Neutrophil (primary cell): ENCODE measurements around the gene PRDM16.

Source experiments
- H3K27ac ChIP-seq: fragments of 200-600 bp; sonication (generic); 2 replicates; pipeline ENCODE4 v1.5.1; 2016; ENCODE audit warnings: mild to moderate bottlenecking, moderate library complexity
- H3K27me3 ChIP-seq: fragments of 200-600 bp; sonication (generic); 2 replicates; pipeline ENCODE4 v1.6.0; 2016; ENCODE audit warnings: mild to moderate bottlenecking
- H3K36me3 ChIP-seq: fragments of 200-600 bp; sonication (generic); 2 replicates; pipeline ENCODE4 v1.5.1; 2017
- H3K4me1 ChIP-seq, 2 experiments: fragments of 200-600 bp in 1 of 2; sonication (generic) in 1 of 2; 1 replicate in 1 of 2; 2 replicates in 1 of 2; pipeline versions ENCODE4 v1.5.1 to v1.6.1; 2013 to 2016; ENCODE audit warnings: low read depth in 1 of 2, low read length in 1 of 2, mild to moderate bottlenecking in 1 of 2, moderate library complexity in 1 of 2; ENCODE audit not compliant: control insufficient read depth in 1 of 2, insufficient read depth in 1 of 2
- H3K4me3 ChIP-seq, 2 experiments: fragments of 200-600 bp in 1 of 2; sonication (generic) in 1 of 2; 1 replicate in 1 of 2; 2 replicates in 1 of 2; pipeline ENCODE4 v1.5.1; 2013 to 2016; ENCODE audit warnings: low read depth in 1 of 2, low read length in 1 of 2, mild to moderate bottlenecking in 1 of 2, moderate library complexity in 1 of 2
- H3K9me3 ChIP-seq: fragments of 200-600 bp; sonication (generic); 2 replicates; pipeline ENCODE4 v1.5.1; 2016
- CTCF ChIP-seq: fragments of 200-600 bp; sonication (generic); IDR thresholded peaks from 2 replicates; pipeline ENCODE4 v1.5.1; 2016; ENCODE audit warnings: antibody characterized with exemption

The PRDM16 gene

GRCh38 chr1:3194760-3195479, 125.9 kb downstream of the PRDM16 start:
- Histone ChIP-seq H3K9me3 (no peaks in the 10 kb centered on the region), H3K4me3 (no peak overlapping the region), H3K27ac (no peak overlapping the region), H3K27me3 (no peaks in the 10 kb centered on the region), H3K4me1 (no peaks in the 10 kb centered on the region), H3K36me3 (no peaks in the 10 kb centered on the region)
- no peak for TF ChIP-seq CTCF

GRCh38 chr1:3195480-3195815, 126.4 kb downstream of the PRDM16 start:
- Histone ChIP-seq H3K4me3 (no peak overlapping the region), H3K27ac (no peak overlapping the region), H3K4me1 (no peaks in the 10 kb centered on the region), H3K9me3 (no peaks in the 10 kb centered on the region), H3K27me3 (no peaks in the 10 kb centered on the region), H3K36me3 (no peaks in the 10 kb centered on the region)
- no peak for TF ChIP-seq CTCF

GRCh38 chr1:3195966-3196515, 127.0 kb downstream of the PRDM16 start:
- Histone ChIP-seq H3K27me3 (no peaks in the 10 kb centered on the region), H3K9me3 (no peaks in the 10 kb centered on the region), H3K4me3 (no peak overlapping the region), H3K4me1 (no peaks in the 10 kb centered on the region), H3K27ac (no peak overlapping the region), H3K36me3 (no peaks in the 10 kb centered on the region)
- no peak for TF ChIP-seq CTCF

GRCh38 chr1:3196577-3197245, 127.7 kb downstream of the PRDM16 start:
- no peak overlapping the region for H3K4me3 ChIP-seq
- no peaks in the 10 kb centered on the region for H3K9me3 ChIP-seq
- H3K27me3 ChIP-seq, result no peaks in the 10 kb centered on the region
- H3K27ac ChIP-seq, result no peak overlapping the region
- TF ChIP-seq CTCF, result no peak
- H3K4me1 ChIP-seq, result no peaks in the 10 kb centered on the region
- no peaks in the 10 kb centered on the region for H3K36me3 ChIP-seq

GRCh38 chr1:3197781-3198316, 128.8 kb downstream of the PRDM16 start:
- Histone ChIP-seq H3K27me3 (no peaks in the 10 kb centered on the region), H3K27ac (no peak overlapping the region), H3K9me3 (no peaks in the 10 kb centered on the region), H3K4me1 (no peaks in the 10 kb centered on the region), H3K4me3 (no peak overlapping the region), H3K36me3 (no peaks in the 10 kb centered on the region)
- TF ChIP-seq CTCF, result no peak
